ENCODE measurements around the gene TNS3.

The TNS3 gene

DNA sequence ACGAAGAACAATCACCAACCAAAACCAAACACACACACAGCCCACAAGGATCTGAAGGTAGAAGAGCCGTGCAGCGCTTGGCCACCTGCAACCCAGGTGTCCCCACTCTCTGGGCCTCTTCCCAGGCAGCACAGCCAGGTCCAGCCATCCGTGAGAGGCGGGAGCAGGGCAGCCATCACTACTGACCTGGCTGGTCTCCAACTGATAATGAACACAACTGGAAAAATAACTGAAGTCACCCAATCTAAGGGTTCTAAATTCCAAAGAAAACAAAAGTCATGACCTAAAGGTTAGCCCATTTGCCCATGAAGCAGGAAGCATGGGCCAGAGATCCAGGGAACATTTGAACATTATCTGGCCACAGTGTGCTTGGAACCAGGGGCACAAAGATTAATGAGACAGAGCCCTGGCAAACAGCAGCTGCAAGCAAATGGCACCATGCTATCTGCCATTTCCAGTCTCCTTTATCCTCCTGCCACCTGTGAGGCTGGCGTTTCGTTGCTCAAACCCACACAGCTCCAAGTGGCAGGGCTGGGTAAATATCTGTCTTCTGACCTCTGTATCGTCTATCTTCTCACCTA is 207.9 kb downstream of the TNS3 start:
- H3K14ac ChIP-seq (ENCODE audit: low read length in 2 of 2), result no peak overlapping the region
- H3K4ac ChIP-seq (ENCODE audit: low read depth in 1 of 2, low read length in 2 of 2), result no peak overlapping the region
- H2AK5ac ChIP-seq (ENCODE audit: low read length, severe bottlenecking), result no peak overlapping the region
- H3K23ac ChIP-seq (ENCODE audit: low read length in 2 of 2), result no peak overlapping the region
- H3K79me1 ChIP-seq (replicated peaks; ENCODE audit: low read length, poor library complexity, severe bottlenecking), result peaks cover 28% of the 10 kb centered on the region
- H3K4me2 ChIP-seq (ENCODE audit: low read length, poor library complexity, severe bottlenecking), result no peak overlapping the region
- no peak overlapping the region for H4K8ac ChIP-seq (ENCODE audit: low read length)
- no peak overlapping the region for H3K9ac ChIP-seq (ENCODE audit: low read length)
- H3K4me3 ChIP-seq (ENCODE audit: insufficient read depth in 1 of 2, low read depth in 1 of 2, low read length in 2 of 2), result no peak overlapping the region
- no peak overlapping the region for H3K27ac ChIP-seq (ENCODE audit: low read length, poor library complexity, severe bottlenecking)
- no peak overlapping the region for H2AFZ ChIP-seq (ENCODE audit: low read depth, low read length)
- no peak overlapping the region for H4K91ac ChIP-seq (ENCODE audit: low read length)
- H3K36me3 ChIP-seq (ENCODE audit: control insufficient read depth in 1 of 2, insufficient read depth in 2 of 2, low read depth in 1 of 2, low read length in 2 of 2), result peaks cover 0 to 18% of the 10 kb centered on the region in 2 experiments
- no peak for DNase-seq
- no peak overlapping the region for H2BK5ac ChIP-seq (ENCODE audit: low read depth, low read length, poor library complexity, severe bottlenecking)
- H2BK120ac ChIP-seq (ENCODE audit: low read depth, low read length), result no peak overlapping the region
- H3K27me3 ChIP-seq (ENCODE audit: control insufficient read depth in 1 of 2, insufficient read depth in 1 of 2, low read length in 2 of 2), result peaks cover 0 to 72% of the 10 kb centered on the region in 2 experiments
- no peak overlapping the region for H3K18ac ChIP-seq (ENCODE audit: low read depth in 1 of 2, low read length in 2 of 2)
- peaks cover 44% of the 10 kb centered on the region for H3K4me1 ChIP-seq (ENCODE audit: control insufficient read depth, insufficient read depth, low read depth, low read length)
- no peak overlapping the region for H2BK15ac ChIP-seq (ENCODE audit: low read depth, poor library complexity, severe bottlenecking)
- no peak overlapping the region for H2BK12ac ChIP-seq (ENCODE audit: low read length in 2 of 2)
- 96% methylated on average over 8 of the region's 8 CpGs for WGBS
- H3K9me3 ChIP-seq (ENCODE audit: control insufficient read depth, low read length), result no peaks in the 10 kb centered on the region

- Histone ChIP-seq H2BK15ac (ENCODE audit: low read depth, poor library complexity, severe bottlenecking) (no peak overlapping the region), H2BK5ac (ENCODE audit: low read depth, low read length, poor library complexity, severe bottlenecking) (no peak overlapping the region), H3K14ac (ENCODE audit: low read length in 2 of 2) (no peak overlapping the region), H3K18ac (ENCODE audit: low read depth in 1 of 2, low read length in 2 of 2) (no peak overlapping the region), H3K9me3 (ENCODE audit: control insufficient read depth, low read length) (no peaks in the 10 kb centered on the region), H3K27ac (ENCODE audit: low read length, poor library complexity, severe bottlenecking) (no peak overlapping the region), H3K4me3 (ENCODE audit: insufficient read depth in 1 of 2, low read depth in 1 of 2, low read length in 2 of 2) (no peak overlapping the region), H3K79me1 (replicated peaks; ENCODE audit: low read length, poor library complexity, severe bottlenecking) (peaks cover 42% of the 10 kb centered on the region), H3K27me3 (ENCODE audit: control insufficient read depth in 1 of 2, insufficient read depth in 1 of 2, low read length in 2 of 2) (peaks cover 0 to 54% of the 10 kb centered on the region in 2 experiments), H3K4me2 (ENCODE audit: low read length, poor library complexity, severe bottlenecking) (no peak overlapping the region), H3K9ac (ENCODE audit: low read length) (no peak overlapping the region), H2BK12ac (ENCODE audit: low read length in 2 of 2) (no peak overlapping the region), H3K4ac (ENCODE audit: low read depth in 1 of 2, low read length in 2 of 2) (no peak overlapping the region), H2BK120ac (ENCODE audit: low read depth, low read length) (no peak overlapping the region), H4K8ac (ENCODE audit: low read length) (no peak overlapping the region), H2AFZ (ENCODE audit: low read depth, low read length) (no peak overlapping the region), H4K91ac (ENCODE audit: low read length) (no peak overlapping the region), H3K4me1 (ENCODE audit: control insufficient read depth, insufficient read depth, low read depth, low read length) (peaks cover 44% of the 10 kb centered on the region), H2AK5ac (ENCODE audit: low read length, severe bottlenecking) (no peak overlapping the region), H3K36me3 (ENCODE audit: control insufficient read depth in 1 of 2, insufficient read depth in 2 of 2, low read depth in 1 of 2, low read length in 2 of 2) (peaks cover 0 to 34% of the 10 kb centered on the region in 2 experiments), H3K23ac (ENCODE audit: low read length in 2 of 2) (no peak overlapping the region)
- WGBS, result 57% methylated on average over 9 of the region's 10 CpGs
- peak; percentile 44 for DNase-seq
These were observed 210.1 kb downstream of the TNS3 start for GRCh38 chr7:47371733-47372368.

DNA sequence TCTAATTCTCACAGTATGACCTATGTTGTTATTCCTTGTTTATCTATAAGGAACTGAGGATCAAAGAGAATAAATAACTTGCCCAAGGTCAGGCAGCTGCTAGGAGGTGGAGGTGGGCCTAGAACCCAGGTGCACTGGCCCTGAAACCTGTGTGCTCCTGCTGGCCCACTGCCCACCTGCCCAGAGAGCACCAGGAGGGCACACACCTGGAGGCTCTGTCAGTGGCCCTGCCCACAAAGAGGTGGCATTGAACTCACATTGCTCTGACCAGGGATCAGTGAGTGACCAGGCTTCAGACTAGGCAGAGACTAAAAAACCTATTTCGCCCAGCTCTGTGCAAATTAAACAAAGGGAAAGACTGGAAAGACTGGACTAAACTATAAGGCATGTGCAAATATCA is 210.6 kb downstream of the TNS3 start:
- Histone ChIP-seq H3K4ac (ENCODE audit: low read depth in 1 of 2, low read length in 2 of 2) (no peak overlapping the region), H3K27ac (ENCODE audit: low read length, poor library complexity, severe bottlenecking) (no peak overlapping the region), H3K27me3 (ENCODE audit: control insufficient read depth in 1 of 2, insufficient read depth in 1 of 2, low read length in 2 of 2) (peaks cover 0 to 54% of the 10 kb centered on the region in 2 experiments), H2BK15ac (ENCODE audit: low read depth, poor library complexity, severe bottlenecking) (no peak overlapping the region), H3K18ac (ENCODE audit: low read depth in 1 of 2, low read length in 2 of 2) (no peak overlapping the region), H3K14ac (ENCODE audit: low read length in 2 of 2) (no peak overlapping the region), H3K4me1 (ENCODE audit: control insufficient read depth, insufficient read depth, low read depth, low read length) (peaks cover 42% of the 10 kb centered on the region), H4K8ac (ENCODE audit: low read length) (peak overlapping the region; percentile 16), H2AK5ac (ENCODE audit: low read length, severe bottlenecking) (no peak overlapping the region), H2BK120ac (ENCODE audit: low read depth, low read length) (no peak overlapping the region), H2BK12ac (ENCODE audit: low read length in 2 of 2) (no peak overlapping the region), H3K4me3 (ENCODE audit: insufficient read depth in 1 of 2, low read depth in 1 of 2, low read length in 2 of 2) (no peak overlapping the region), H3K79me1 (replicated peaks; ENCODE audit: low read length, poor library complexity, severe bottlenecking) (peaks cover 41% of the 10 kb centered on the region), H3K23ac (ENCODE audit: low read length in 2 of 2) (no peak overlapping the region), H2BK5ac (ENCODE audit: low read depth, low read length, poor library complexity, severe bottlenecking) (no peak overlapping the region), H3K36me3 (ENCODE audit: control insufficient read depth in 1 of 2, insufficient read depth in 2 of 2, low read depth in 1 of 2, low read length in 2 of 2) (peaks cover 0 to 38% of the 10 kb centered on the region in 2 experiments), H3K4me2 (ENCODE audit: low read length, poor library complexity, severe bottlenecking) (no peak overlapping the region), H4K91ac (ENCODE audit: low read length) (no peak overlapping the region), H3K9me3 (ENCODE audit: control insufficient read depth, low read length) (no peaks in the 10 kb centered on the region), H2AFZ (ENCODE audit: low read depth, low read length) (no peak overlapping the region), H3K9ac (ENCODE audit: low read length) (no peak overlapping the region)
- no peak for DNase-seq
- WGBS, result no CpG with 5 or more reads among the region's 1 CpG

DNA sequence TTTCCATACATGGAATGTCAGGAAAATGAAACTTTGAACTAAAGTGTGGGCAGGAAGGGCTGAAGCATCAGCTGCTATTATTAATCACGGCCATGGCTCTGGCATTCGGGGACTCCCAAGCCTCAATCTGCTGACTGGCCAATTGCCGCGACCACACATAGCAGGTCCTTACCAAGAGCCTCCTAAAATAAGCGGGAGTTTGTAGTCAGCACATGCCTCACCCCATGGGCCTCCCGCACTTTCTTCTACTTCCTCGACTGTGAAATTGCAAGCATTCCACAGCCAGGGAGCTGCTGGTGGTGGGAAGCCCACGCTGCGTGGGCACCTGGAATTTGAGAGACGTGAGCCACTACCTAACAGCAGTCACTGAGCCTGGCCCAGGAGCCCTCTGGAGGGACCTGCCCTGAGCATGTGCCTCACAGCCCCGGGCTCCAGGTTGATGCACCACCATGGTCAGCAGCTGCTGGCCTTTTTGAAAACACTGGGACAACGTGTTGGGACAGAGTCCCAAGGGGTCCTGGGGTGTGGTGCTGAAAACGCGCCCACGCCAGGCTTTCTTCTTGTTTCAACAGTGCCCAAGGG is 211.4 kb downstream of the TNS3 start:
- no peak overlapping the region for H2AFZ ChIP-seq (ENCODE audit: low read depth, low read length)
- H3K9me3 ChIP-seq (ENCODE audit: control insufficient read depth, low read length), result no peaks in the 10 kb centered on the region
- DNase-seq, result no peak
- H3K4me3 ChIP-seq (ENCODE audit: insufficient read depth in 1 of 2, low read depth in 1 of 2, low read length in 2 of 2), result no peak overlapping the region
- peaks cover 39% of the 10 kb centered on the region for H3K79me1 ChIP-seq (replicated peaks; ENCODE audit: low read length, poor library complexity, severe bottlenecking)
- peak overlapping the region; percentile 11 for H3K27ac ChIP-seq (ENCODE audit: low read length, poor library complexity, severe bottlenecking)
- H3K4me2 ChIP-seq (ENCODE audit: low read length, poor library complexity, severe bottlenecking), result no peak overlapping the region
- no peak overlapping the region for H4K91ac ChIP-seq (ENCODE audit: low read length)
- H3K9ac ChIP-seq (ENCODE audit: low read length), result no peak overlapping the region
- no peak overlapping the region for H2AK5ac ChIP-seq (ENCODE audit: low read length, severe bottlenecking)
- H3K27me3 ChIP-seq (ENCODE audit: control insufficient read depth in 1 of 2, insufficient read depth in 1 of 2, low read length in 2 of 2), result peaks cover 0 to 51% of the 10 kb centered on the region in 2 experiments
- H2BK5ac ChIP-seq (ENCODE audit: low read depth, low read length, poor library complexity, severe bottlenecking), result no peak overlapping the region
- H3K14ac ChIP-seq (ENCODE audit: low read length in 2 of 2), result no peak overlapping the region
- H2BK12ac ChIP-seq (ENCODE audit: low read length in 2 of 2), result no peak overlapping the region
- H3K23ac ChIP-seq (ENCODE audit: low read length in 2 of 2), result no peak overlapping the region
- H2BK15ac ChIP-seq (ENCODE audit: low read depth, poor library complexity, severe bottlenecking), result no peak overlapping the region
- H3K4ac ChIP-seq (ENCODE audit: low read depth in 1 of 2, low read length in 2 of 2), result no peak overlapping the region
- no peak overlapping the region for H2BK120ac ChIP-seq (ENCODE audit: low read depth, low read length)
- H3K4me1 ChIP-seq (ENCODE audit: control insufficient read depth, insufficient read depth, low read depth, low read length), result peaks cover 39% of the 10 kb centered on the region
- 91% methylated on average over 15 of the region's 15 CpGs for WGBS
- no peak overlapping the region for H4K8ac ChIP-seq (ENCODE audit: low read length)
- no peak overlapping the region for H3K18ac ChIP-seq (ENCODE audit: low read depth in 1 of 2, low read length in 2 of 2)
- H3K36me3 ChIP-seq (ENCODE audit: control insufficient read depth in 1 of 2, insufficient read depth in 2 of 2, low read depth in 1 of 2, low read length in 2 of 2), result peaks cover 0 to 37% of the 10 kb centered on the region in 2 experiments

All from mesenchymal stem cell (in vitro differentiated cells and primary cell).